ENCODE data around the gene SIX2. TPM values are rescaled to one million over a fixed set of nuclear protein-coding genes. Genes with fewer than 3 reads are reported as not detected.
"Not testable (repeated sequence)": the region's sequence is repeated elsewhere in the genome, so short reads cannot be mapped to it uniquely, and the experiment has no call there.

SIX2 gene
- 0.16 TPM for total RNA-seq

- DNase-seq, result no peak
These were observed at the start of gene SIX2 for GRCh38 chr2:45009303-45009927. SIX2 (minus strand) TSS chr2:45009452; CDS start chr2:45009110, 342 bp downstream.

GRCh38 chr2:45055162-45055605 is 45.9 kb upstream of the SIX2 start:
- no peak for DNase-seq

- no peak for DNase-seq
These were observed 44.7 kb upstream of the SIX2 start for GRCh38 chr2:45053966-45054365.

GRCh38 chr2:45052388-45052928 is 43.2 kb upstream of the SIX2 start:
- no peak for DNase-seq

- DNase-seq, result no peak
These were observed 40.5 kb upstream of the SIX2 start for GRCh38 chr2:45049569-45050336.

GRCh38 chr2:45047301-45047700 is 38.0 kb upstream of the SIX2 start:
- DNase-seq, result no peak

- no peak for DNase-seq
These were observed 37.5 kb upstream of the SIX2 start for GRCh38 chr2:45046786-45047185.

GRCh38 chr2:45045706-45046105 is 36.5 kb upstream of the SIX2 start:
- no peak for DNase-seq

GRCh38 chr2:45044916-45045315 is 35.7 kb upstream of the SIX2 start:
- DNase-seq, result no peak

GRCh38 chr2:45043174-45043573 is 33.9 kb upstream of the SIX2 start:
- no peak for DNase-seq

GRCh38 chr2:45042401-45042800 is 33.1 kb upstream of the SIX2 start:
- DNase-seq, result no peak

- no peak for DNase-seq
These were observed 31.5 kb upstream of the SIX2 start for GRCh38 chr2:45040786-45041185.

- not testable (repeated sequence) for DNase-seq
These were observed 30.6 kb upstream of the SIX2 start for GRCh38 chr2:45039804-45040203.

GRCh38 chr2:45038861-45039260 is 29.6 kb upstream of the SIX2 start:
- not testable (repeated sequence) for DNase-seq

- no peak for DNase-seq
These were observed 24.1 kb upstream of the SIX2 start for GRCh38 chr2:45033302-45033701.

- DNase-seq, result no peak
These were observed 21.8 kb upstream of the SIX2 start for GRCh38 chr2:45031028-45031427.

GRCh38 chr2:45030553-45030952 is 21.3 kb upstream of the SIX2 start:
- no peak for DNase-seq

- DNase-seq, result no peak
These were observed 20.0 kb upstream of the SIX2 start for GRCh38 chr2:45029215-45029614.

- DNase-seq, result no peak
These were observed 19.0 kb upstream of the SIX2 start for GRCh38 chr2:45028276-45028675.

GRCh38 chr2:45026924-45027450 is 17.7 kb upstream of the SIX2 start:
- no peak for DNase-seq

GRCh38 chr2:45024600-45025291 is 15.5 kb upstream of the SIX2 start:
- DNase-seq, result no peak

GRCh38 chr2:45024097-45024496 is 14.8 kb upstream of the SIX2 start:
- no peak for DNase-seq

GRCh38 chr2:45020439-45020838 is 11.2 kb upstream of the SIX2 start:
- DNase-seq, result no peak

Measured in occipital lobe (tissue), 2 donors.